SK-N-SH (cell line): ENCODE results near the gene BABAM2. TPM values are rescaled to one million over a fixed set of nuclear protein-coding genes. Genes with fewer than 3 reads are reported as not detected.

Source experiments
- CTCF ChIA-PET: fragments of 300-600, 350-600 bp; formaldehyde crosslinking; extraction: SDS; loops from one replicate; lab custom pipeline; 2021; lab: Yijun Ruan, JAX
- POLR2A ChIA-PET: fragments of 350-600 bp; sonication (Branson Sonifier 250); formaldehyde crosslinking; extraction: SDS; loops from one replicate; lab custom pipeline; 2020; ENCODE audit warnings: antibody characterized with exemption, inconsistent platforms; lab: Yijun Ruan, JAX
- DNase-seq: peaks from one replicate; pipeline ENCODE4 v3.0.0; 2012
- H2AFZ ChIP-seq: fragments of 200-600 bp; sonication (generic); 2 replicates; pipeline ENCODE4 v1.8.1; 2016; ENCODE audit warnings: antibody characterized with exemption, mild to moderate bottlenecking, low read depth
- H3F3A ChIP-seq: fragments of 200-600 bp; sonication (generic); replicated peaks from 2 replicates; pipeline ENCODE3; 2016; ENCODE audit warnings: antibody characterized with exemption, mild to moderate bottlenecking; ENCODE audit not compliant: insufficient read depth
- H3K27ac ChIP-seq, 2 experiments: fragments of 200-500 bp in 1 of 2; fragments of 200-600 bp in 1 of 2; sonication (Bioruptor generic) in 1 of 2; sonication (generic), shearing (Covaris generic) in 1 of 2; 2 replicates each; pipeline versions ENCODE4 v1.5.1 to v1.6.1; 2014 to 2016; ENCODE audit warnings: low read depth in 2 of 2, inconsistent platforms in 1 of 2, low read length in 1 of 2, mild to moderate bottlenecking in 1 of 2, mixed read lengths in 1 of 2
- H3K27me3 ChIP-seq: fragments of 200-600 bp; sonication (generic), shearing (Covaris generic); 2 replicates; pipeline ENCODE4 v1.6.1; 2016; ENCODE audit warnings: mixed run types; ENCODE audit not compliant: insufficient read depth
- H3K36me3 ChIP-seq, 2 experiments: fragments of 200-500 bp in 1 of 2; fragments of 200-600 bp in 1 of 2; sonication (Bioruptor generic) in 1 of 2; sonication (generic) in 1 of 2; replicated peaks in 1 of 2; 2 replicates each; pipeline versions ENCODE3 to v1.5.1; 2014 to 2016; ENCODE audit warnings: low read length in 1 of 2, mild to moderate bottlenecking in 1 of 2; ENCODE audit not compliant: insufficient read depth in 2 of 2, control insufficient read depth in 1 of 2
- H3K4me1 ChIP-seq, 2 experiments: fragments of 200-500 bp in 1 of 2; fragments of 200-600 bp in 1 of 2; sonication (Bioruptor generic) in 1 of 2; sonication (generic), shearing (Covaris generic) in 1 of 2; 2 replicates each; pipeline versions ENCODE4 v1.5.1 to v1.6.1; 2014 to 2016; ENCODE audit warnings: low read depth in 1 of 2, low read length in 1 of 2, mixed run types in 1 of 2; ENCODE audit not compliant: insufficient read depth in 2 of 2, control insufficient read depth in 1 of 2
- H3K4me2 ChIP-seq: fragments of 200-600 bp; sonication (generic), shearing (Covaris generic); 2 replicates; pipeline ENCODE4 v1.6.1; 2017; ENCODE audit warnings: mixed run types
- H3K4me3 ChIP-seq, 2 experiments: fragments of 200-500 bp in 1 of 2; fragments of 200-600 bp in 1 of 2; sonication (Bioruptor generic) in 1 of 2; sonication (generic), shearing (Covaris generic) in 1 of 2; 2 replicates each; pipeline versions ENCODE4 v1.5.1 to v1.8.1; 2014 to 2016; ENCODE audit warnings: low read depth in 2 of 2, inconsistent platforms in 1 of 2, low read length in 1 of 2, mild to moderate bottlenecking in 1 of 2, mixed read lengths in 1 of 2, moderate library complexity in 1 of 2
- H3K79me2 ChIP-seq: fragments of 200-600 bp; sonication (generic); 2 replicates; pipeline ENCODE4 v1.8.1; 2017; ENCODE audit warnings: mild to moderate bottlenecking; ENCODE audit not compliant: insufficient read depth
- H3K9ac ChIP-seq: fragments of 200-600 bp; sonication (generic); 2 replicates; pipeline ENCODE4 v1.6.1; 2017; ENCODE audit warnings: mixed run types
- H3K9me2 ChIP-seq: fragments of 200-600 bp; sonication (generic); 2 replicates; pipeline ENCODE4 v1.6.1; 2017; ENCODE audit warnings: mixed run types
- H3K9me3 ChIP-seq: fragments of 200-600 bp; sonication (generic); 2 replicates; pipeline ENCODE4 v1.6.1; 2017; ENCODE audit warnings: mixed run types, mild to moderate bottlenecking, moderate library complexity
- H4K20me1 ChIP-seq: fragments of 200-600 bp; sonication (generic); 2 replicates; pipeline ENCODE4 v1.6.1; 2017; ENCODE audit warnings: mild to moderate bottlenecking, mixed run types; ENCODE audit not compliant: insufficient read depth
- ELF1 ChIP-seq: IDR thresholded peaks from 2 replicates; pipeline ENCODE4 v1.4.0; 2012
- EP300 ChIP-seq, 2 experiments: IDR thresholded peaks; 2 replicates each; pipeline versions ENCODE4 v1.4.0 to v1.6.1; 2012; ENCODE audit warnings: borderline replicate concordance in 1 of 2, low read depth in 1 of 2, low read length in 1 of 2
- EZH2phosphoT487 ChIP-seq: fragments of 200-600 bp; sonication (generic); IDR thresholded peaks from 2 replicates; pipeline ENCODE4 v1.6.1; 2017; ENCODE audit warnings: low read depth, mixed run types, mild to moderate bottlenecking, antibody characterized with exemption, moderate library complexity, borderline replicate concordance
- FOXJ3 ChIP-seq: sonication (generic); formaldehyde crosslinking; IDR thresholded peaks from 2 replicates; pipeline ENCODE4 v1.5.1; 2020; ENCODE audit warnings: mild to moderate bottlenecking, missing genetic modification reagents
- GATA2 ChIP-seq: sonication (generic); formaldehyde crosslinking; IDR thresholded peaks from 2 replicates; pipeline ENCODE4 v1.5.0; 2020; ENCODE audit warnings: mild to moderate bottlenecking, missing genetic modification reagents
- IRF3 ChIP-seq: fragments of 150-350 bp; IDR thresholded peaks from 2 replicates; pipeline ENCODE4 v1.6.1; 2016; ENCODE audit warnings: mild to moderate bottlenecking, low read depth, low read length
- MEF2A ChIP-seq: IDR thresholded peaks from 2 replicates; pipeline ENCODE4 v1.4.0; 2012; ENCODE audit warnings: low read depth, borderline replicate concordance
- POLR2AphosphoS5 ChIP-seq: IDR thresholded peaks from 2 replicates; pipeline ENCODE4 v1.6.1; 2012; ENCODE audit warnings: low read depth, low read length
- SMC3 ChIP-seq: IDR thresholded peaks from 2 replicates; pipeline ENCODE4 v1.6.1; 2012; ENCODE audit warnings: low read depth, low read length, improper control_type of control experiment
- USF1 ChIP-seq: IDR thresholded peaks from 2 replicates; pipeline ENCODE4 v1.4.0; 2012; ENCODE audit warnings: low read depth, borderline replicate concordance
- WGBS: methylation state at CpG from one replicate; pipeline ENCODE4 v1.1.6; 2017; ENCODE audit warnings: low lambda C conversion rate; 5-methylcytosine and 5-hydroxymethylcytosine counted together
- polyA plus RNA-seq, 3 experiments: library from polyadenylated mRNA; depleted of rRNA; stranded (reverse); fragments of >200 nt; gene quantifications; 2 replicates each; pipeline ENCODE4 v1.2.3, GENCODE V29; 2012
- TF ChIP-seq, protein P1 (sequence below): IDR thresholded peaks from 2 replicates; pipeline ENCODE4 v1.6.1; 2012; ENCODE audit warnings: mild to moderate bottlenecking, low read depth, low read length, moderate library complexity
- TF ChIP-seq, protein P2 (sequence below): IDR thresholded peaks from 2 replicates; pipeline ENCODE4 v1.4.0; 2012; ENCODE audit warnings: low read depth, borderline replicate concordance

The BABAM2 gene
- polyA plus RNA-seq, 1 of the 3 experiments (the other 2 are of a cell fraction), result 34.0 TPM

DNA sequence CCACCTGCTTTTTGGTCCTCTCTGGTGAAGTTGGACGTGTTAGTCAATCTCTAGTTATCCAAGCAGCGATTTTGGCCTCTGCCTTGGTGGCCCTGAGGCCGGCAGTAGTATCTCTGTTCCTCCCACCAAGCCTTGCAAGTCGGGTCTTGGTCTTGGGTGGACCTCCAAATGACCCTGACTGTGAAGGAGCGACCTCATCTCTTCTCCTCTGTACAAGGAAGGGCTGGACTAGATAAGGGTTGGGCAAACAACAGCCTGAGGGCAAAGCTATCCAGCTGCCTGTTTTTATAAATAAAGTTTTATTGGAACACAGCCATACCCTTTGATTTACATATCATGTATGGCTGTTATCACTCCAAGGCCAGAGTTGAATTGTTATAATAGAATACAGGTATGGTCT is 427.5 kb downstream of the BABAM2 start:
- no peak overlapping the region for H3K4me2 ChIP-seq

More for the DNA sequence above, 427.5 kb downstream of the BABAM2 start:
- Histone ChIP-seq H3K4me1 (peaks cover 0 to 2% of the 10 kb centered on the region in 2 experiments; a peak in 1 of 4 replicates), H2AFZ (no peak overlapping the region), H3K79me2 (no peaks in the 10 kb centered on the region), H3K9me3 (no peaks in the 10 kb centered on the region), H3K27me3 (no peaks in the 10 kb centered on the region), H3K9me2 (no peaks in the 10 kb centered on the region), H3K9ac (no peak overlapping the region), H3F3A (no peaks in the 10 kb centered on the region), H4K20me1 (no peaks in the 10 kb centered on the region), H3K36me3 (no peaks in the 10 kb centered on the region), H3K4me3 (no peak overlapping the region), H3K27ac (no peak overlapping the region)
- WGBS, result 92% methylated on average over 5 of the region's 5 CpGs
- TF ChIP-seq EZH2phosphoT487, result no peak
- no peak for TF ChIP-seq SMC3
- no peak for TF ChIP-seq USF1
- TF ChIP-seq, protein P1, sequence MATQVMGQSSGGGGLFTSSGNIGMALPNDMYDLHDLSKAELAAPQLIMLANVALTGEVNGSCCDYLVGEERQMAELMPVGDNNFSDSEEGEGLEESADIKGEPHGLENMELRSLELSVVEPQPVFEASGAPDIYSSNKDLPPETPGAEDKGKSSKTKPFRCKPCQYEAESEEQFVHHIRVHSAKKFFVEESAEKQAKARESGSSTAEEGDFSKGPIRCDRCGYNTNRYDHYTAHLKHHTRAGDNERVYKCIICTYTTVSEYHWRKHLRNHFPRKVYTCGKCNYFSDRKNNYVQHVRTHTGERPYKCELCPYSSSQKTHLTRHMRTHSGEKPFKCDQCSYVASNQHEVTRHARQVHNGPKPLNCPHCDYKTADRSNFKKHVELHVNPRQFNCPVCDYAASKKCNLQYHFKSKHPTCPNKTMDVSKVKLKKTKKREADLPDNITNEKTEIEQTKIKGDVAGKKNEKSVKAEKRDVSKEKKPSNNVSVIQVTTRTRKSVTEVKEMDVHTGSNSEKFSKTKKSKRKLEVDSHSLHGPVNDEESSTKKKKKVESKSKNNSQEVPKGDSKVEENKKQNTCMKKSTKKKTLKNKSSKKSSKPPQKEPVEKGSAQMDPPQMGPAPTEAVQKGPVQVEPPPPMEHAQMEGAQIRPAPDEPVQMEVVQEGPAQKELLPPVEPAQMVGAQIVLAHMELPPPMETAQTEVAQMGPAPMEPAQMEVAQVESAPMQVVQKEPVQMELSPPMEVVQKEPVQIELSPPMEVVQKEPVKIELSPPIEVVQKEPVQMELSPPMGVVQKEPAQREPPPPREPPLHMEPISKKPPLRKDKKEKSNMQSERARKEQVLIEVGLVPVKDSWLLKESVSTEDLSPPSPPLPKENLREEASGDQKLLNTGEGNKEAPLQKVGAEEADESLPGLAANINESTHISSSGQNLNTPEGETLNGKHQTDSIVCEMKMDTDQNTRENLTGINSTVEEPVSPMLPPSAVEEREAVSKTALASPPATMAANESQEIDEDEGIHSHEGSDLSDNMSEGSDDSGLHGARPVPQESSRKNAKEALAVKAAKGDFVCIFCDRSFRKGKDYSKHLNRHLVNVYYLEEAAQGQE, result no peak
- no peak for TF ChIP-seq FOXJ3
- TF ChIP-seq POLR2AphosphoS5, result no peak
- TF ChIP-seq GATA2 (CRISPR knock-in tag), result no peak
- no peak for TF ChIP-seq MEF2A
- TF ChIP-seq, protein P2, sequence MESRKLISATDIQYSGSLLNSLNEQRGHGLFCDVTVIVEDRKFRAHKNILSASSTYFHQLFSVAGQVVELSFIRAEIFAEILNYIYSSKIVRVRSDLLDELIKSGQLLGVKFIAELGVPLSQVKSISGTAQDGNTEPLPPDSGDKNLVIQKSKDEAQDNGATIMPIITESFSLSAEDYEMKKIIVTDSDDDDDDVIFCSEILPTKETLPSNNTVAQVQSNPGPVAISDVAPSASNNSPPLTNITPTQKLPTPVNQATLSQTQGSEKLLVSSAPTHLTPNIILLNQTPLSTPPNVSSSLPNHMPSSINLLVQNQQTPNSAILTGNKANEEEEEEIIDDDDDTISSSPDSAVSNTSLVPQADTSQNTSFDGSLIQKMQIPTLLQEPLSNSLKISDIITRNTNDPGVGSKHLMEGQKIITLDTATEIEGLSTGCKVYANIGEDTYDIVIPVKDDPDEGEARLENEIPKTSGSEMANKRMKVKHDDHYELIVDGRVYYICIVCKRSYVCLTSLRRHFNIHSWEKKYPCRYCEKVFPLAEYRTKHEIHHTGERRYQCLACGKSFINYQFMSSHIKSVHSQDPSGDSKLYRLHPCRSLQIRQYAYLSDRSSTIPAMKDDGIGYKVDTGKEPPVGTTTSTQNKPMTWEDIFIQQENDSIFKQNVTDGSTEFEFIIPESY, result no peak
- no peak for TF ChIP-seq ELF1
- TF ChIP-seq IRF3, result no peak
- TF ChIP-seq EP300 (IDR thresholded peaks at IDR 0.05; ENCODE audit: borderline replicate concordance in 1 of 2, low read depth in 1 of 2, low read length in 1 of 2), result no peak
- DNase-seq, result no peak
- POLR2A ChIA-PET, result no interaction called here
- CTCF ChIA-PET, result interaction anchor here (0.9 to 1.8 kb wide), 4 partner anchors 11 to 614 kb away, joined by 3 to 5 read pairs (median 4); no protein-coding TSS in a partner anchor
